ENCODE results near the gene IFI44.

IFI44 gene

DNA sequence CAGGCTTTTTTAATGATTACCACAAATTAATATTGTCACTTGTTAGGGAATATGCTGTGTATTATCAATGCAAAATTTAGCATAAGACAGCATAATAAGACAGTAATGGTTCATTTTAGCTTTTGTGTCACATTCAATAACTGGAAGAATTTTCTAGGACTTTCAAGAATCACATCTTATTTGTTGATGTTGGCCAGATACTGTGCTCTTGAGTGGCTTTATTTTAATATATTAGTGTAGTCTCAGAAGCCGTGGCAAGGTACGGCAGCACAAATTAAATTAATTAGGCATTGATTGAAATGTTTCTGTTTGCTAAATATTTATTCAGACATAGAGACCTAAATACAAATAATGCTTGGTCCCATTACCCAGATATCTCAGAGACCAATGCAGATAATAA lies 19.0 kb upstream of the IFI44 start:
- Mint-ChIP-seq H3K27ac (no peak overlapping the region), H3K27me3 (no peaks in the 10 kb centered on the region), H3K36me3 (ENCODE audit: low read depth) (peaks cover 13% of the 10 kb centered on the region), H3K4me1 (peaks cover 19% of the 10 kb centered on the region), H3K9me3 (peaks cover 7% of the 10 kb centered on the region), H3K4me3 (no peak overlapping the region)
- DNase-seq (no peak), ATAC-seq (no peak)

GRCh38 chr1:78633209-78633608 lies 16.4 kb upstream of the IFI44 start:
- H3K9me3 Mint-ChIP-seq = peaks cover 7% of the 10 kb centered on the region
- no peak overlapping the region for H3K27ac Mint-ChIP-seq
- DNase-seq = no peak
- peaks cover 6% of the 10 kb centered on the region for H3K4me1 Mint-ChIP-seq
- peaks cover 14% of the 10 kb centered on the region for H3K36me3 Mint-ChIP-seq (ENCODE audit: low read depth)
- no peak for ATAC-seq
- no peaks in the 10 kb centered on the region for H3K27me3 Mint-ChIP-seq
- H3K4me3 Mint-ChIP-seq = no peak overlapping the region

DNA sequence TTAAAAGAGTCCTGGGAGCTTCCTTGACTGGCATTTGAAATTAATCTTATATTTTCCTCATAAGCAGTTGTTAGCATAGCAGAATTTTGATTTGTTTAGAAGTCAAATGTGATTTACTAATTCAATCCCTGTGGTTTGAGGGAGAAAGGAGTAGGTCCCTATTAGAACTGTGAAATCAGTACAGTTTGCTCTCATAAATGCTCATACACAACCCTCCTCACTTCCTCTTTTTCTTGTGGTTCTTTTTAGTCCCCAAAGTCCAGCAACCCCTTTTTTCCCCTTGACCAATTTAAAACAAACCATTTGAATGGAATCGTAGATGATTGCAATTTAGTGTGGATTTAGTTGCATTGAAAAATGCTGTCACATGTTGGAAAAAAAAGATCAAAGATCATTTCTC lies 9.2 kb upstream of the IFI44 start:
- H3K4me1 Mint-ChIP-seq = peaks cover 23% of the 10 kb centered on the region
- DNase-seq (no peak), ATAC-seq (no peak)
- no peak overlapping the region for H3K4me3 Mint-ChIP-seq
- H3K27me3 Mint-ChIP-seq = no peaks in the 10 kb centered on the region
- peaks cover 41% of the 10 kb centered on the region for H3K36me3 Mint-ChIP-seq (ENCODE audit: low read depth)
- H3K9me3 Mint-ChIP-seq = peaks cover 15% of the 10 kb centered on the region
- H3K27ac Mint-ChIP-seq = no peak overlapping the region

DNA sequence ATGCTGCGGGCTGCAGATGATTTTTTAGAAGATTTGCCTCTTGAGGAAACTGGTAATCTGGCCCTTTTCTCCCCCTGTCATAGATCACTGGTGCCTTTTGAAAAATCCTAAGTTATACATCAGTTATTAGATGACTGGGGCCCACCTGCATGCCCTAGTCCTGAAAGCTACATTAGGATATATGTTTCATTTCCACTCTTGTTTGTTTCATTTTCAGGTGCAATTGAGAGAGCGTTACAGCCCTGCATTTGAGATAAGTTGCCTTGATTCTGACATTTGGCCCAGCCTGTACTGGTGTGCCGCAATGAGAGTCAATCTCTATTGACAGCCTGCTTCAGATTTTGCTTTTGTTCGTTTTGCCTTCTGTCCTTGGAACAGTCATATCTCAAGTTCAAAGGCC lies 8.1 kb upstream of the IFI44 start:
- ATAC-seq = no peak
- no peak for DNase-seq
- Mint-ChIP-seq H3K36me3 (ENCODE audit: low read depth) (peaks cover 44% of the 10 kb centered on the region), H3K4me3 (no peak overlapping the region), H3K27ac (no peak overlapping the region), H3K27me3 (no peaks in the 10 kb centered on the region), H3K4me1 (peaks cover 33% of the 10 kb centered on the region), H3K9me3 (peaks cover 18% of the 10 kb centered on the region)

DNA sequence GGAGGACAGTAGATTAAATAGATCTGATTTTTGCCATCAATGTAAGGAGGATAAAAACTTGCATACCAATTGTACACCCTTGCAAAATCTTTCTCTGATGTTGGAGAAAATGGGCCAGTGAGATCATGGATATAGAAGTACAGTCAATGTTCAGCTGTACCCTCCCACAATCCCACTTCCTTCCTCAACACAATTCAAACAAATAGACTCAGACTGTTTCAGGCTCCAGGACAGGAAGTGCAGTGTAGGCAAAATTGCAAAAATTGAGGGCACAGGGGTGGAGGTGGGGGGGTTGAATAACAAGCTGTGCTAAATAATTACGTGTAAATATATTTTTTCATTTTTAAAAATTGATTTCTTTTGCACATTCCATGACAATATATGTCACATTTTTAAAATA lies 3.9 kb upstream of the IFI44 start:
- H3K27ac Mint-ChIP-seq = no peak overlapping the region
- H3K4me3 Mint-ChIP-seq = no peak overlapping the region
- H3K36me3 Mint-ChIP-seq (ENCODE audit: low read depth) = peaks cover 44% of the 10 kb centered on the region
- no peak for ATAC-seq
- no peak for DNase-seq
- peaks cover 41% of the 10 kb centered on the region for H3K4me1 Mint-ChIP-seq
- H3K27me3 Mint-ChIP-seq = no peaks in the 10 kb centered on the region
- peaks cover 25% of the 10 kb centered on the region for H3K9me3 Mint-ChIP-seq

DNA sequence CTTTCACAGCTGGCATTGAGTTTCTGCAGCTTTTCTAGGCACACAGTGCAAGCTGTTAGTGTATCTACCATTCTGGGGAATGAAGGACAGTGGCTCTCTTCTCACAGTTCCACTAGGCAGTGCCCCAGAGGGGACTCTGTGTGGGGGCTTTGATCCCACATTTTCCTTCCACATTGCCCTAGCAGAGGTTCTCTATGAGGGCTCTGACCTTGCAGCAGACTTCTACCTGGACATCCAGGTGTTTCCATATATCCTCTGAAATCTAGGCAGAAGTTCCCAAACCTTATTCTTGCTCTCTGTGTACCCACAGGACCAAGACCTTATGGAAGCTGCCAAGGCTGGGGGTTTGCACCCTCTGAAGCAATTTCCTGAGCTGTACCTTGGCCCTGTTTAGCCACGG lies 2.4 kb upstream of the IFI44 start:
- DNase-seq (no peak), ATAC-seq (no peak)
- Mint-ChIP-seq H3K4me1 (peaks cover 48% of the 10 kb centered on the region), H3K27ac (no peak overlapping the region), H3K4me3 (no peak overlapping the region), H3K27me3 (no peaks in the 10 kb centered on the region), H3K36me3 (ENCODE audit: low read depth) (peaks cover 35% of the 10 kb centered on the region), H3K9me3 (peaks cover 25% of the 10 kb centered on the region)

DNA sequence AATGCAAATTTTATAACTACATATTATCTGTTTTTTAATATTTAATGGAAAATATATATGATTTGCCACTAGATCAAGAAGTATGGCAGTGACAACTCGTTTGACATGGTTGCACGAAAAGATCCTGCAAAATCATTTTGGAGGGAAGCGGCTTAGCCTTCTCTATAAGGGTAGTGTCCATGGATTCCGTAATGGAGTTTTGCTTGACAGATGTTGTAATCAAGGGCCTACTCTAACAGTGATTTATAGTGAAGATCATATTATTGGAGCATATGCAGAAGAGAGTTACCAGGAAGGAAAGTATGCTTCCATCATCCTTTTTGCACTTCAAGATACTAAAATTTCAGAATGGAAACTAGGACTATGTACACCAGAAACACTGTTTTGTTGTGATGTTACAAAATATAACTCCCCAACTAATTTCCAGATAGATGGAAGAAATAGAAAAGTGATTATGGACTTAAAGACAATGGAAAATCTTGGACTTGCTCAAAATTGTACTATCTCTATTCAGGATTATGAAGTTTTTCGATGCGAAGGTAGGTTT lies 556 bp downstream of the IFI44 start:
- peaks cover 11% of the 10 kb centered on the region for H3K9me3 Mint-ChIP-seq
- peak overlapping the region; percentile 82 for H3K27ac Mint-ChIP-seq
- H3K27me3 Mint-ChIP-seq = no peaks in the 10 kb centered on the region
- peaks cover 49% of the 10 kb centered on the region for H3K4me1 Mint-ChIP-seq
- peak overlapping the region; percentile 82 for H3K4me3 Mint-ChIP-seq
- DNase-seq (no peak), ATAC-seq (no peak)
- H3K36me3 Mint-ChIP-seq (ENCODE audit: low read depth) = peaks cover 25% of the 10 kb centered on the region

GRCh38 chr1:78651241-78651640 lies 1.6 kb downstream of the IFI44 start:
- DNase-seq = no peak
- ATAC-seq = peak; percentile 61
- H3K27ac Mint-ChIP-seq = peak overlapping the region; percentile 82
- peaks cover 31% of the 10 kb centered on the region for H3K36me3 Mint-ChIP-seq (ENCODE audit: low read depth)
- H3K27me3 Mint-ChIP-seq = no peaks in the 10 kb centered on the region
- peak overlapping the region; percentile 82 for H3K4me3 Mint-ChIP-seq
- peaks cover 49% of the 10 kb centered on the region for H3K4me1 Mint-ChIP-seq
- H3K9me3 Mint-ChIP-seq = peaks cover 7% of the 10 kb centered on the region

- ATAC-seq = no peak
- H3K4me1 Mint-ChIP-seq = peaks cover 42% of the 10 kb centered on the region
- H3K27ac Mint-ChIP-seq = peak overlapping the region; percentile 82
- peaks cover 7% of the 10 kb centered on the region for H3K9me3 Mint-ChIP-seq
- peaks cover 31% of the 10 kb centered on the region for H3K36me3 Mint-ChIP-seq (ENCODE audit: low read depth)
- H3K27me3 Mint-ChIP-seq = no peaks in the 10 kb centered on the region
- peak overlapping the region; percentile 82 for H3K4me3 Mint-ChIP-seq
- DNase-seq = no peak
These were observed 2.5 kb downstream of the IFI44 start for GRCh38 chr1:78652019-78652560.

- H3K27ac Mint-ChIP-seq = no peak overlapping the region
- H3K9me3 Mint-ChIP-seq = no peaks in the 10 kb centered on the region
- ATAC-seq = no peak
These were observed 9.3 kb downstream of the IFI44 start for GRCh38 chr1:78658901-78659300.

GRCh38 chr1:78663923-78664322 lies 14.3 kb downstream of the IFI44 start:
- Mint-ChIP-seq H3K4me3 (no peak overlapping the region), H3K4me1 (peaks cover 3% of the 10 kb centered on the region), H3K27me3 (no peaks in the 10 kb centered on the region), H3K36me3 (ENCODE audit: low read depth) (peaks cover 34% of the 10 kb centered on the region), H3K9me3 (no peaks in the 10 kb centered on the region), H3K27ac (no peak overlapping the region)
- DNase-seq = no peak
- ATAC-seq = no peak

More at GRCh38 chr1:78658901-78659300, 9.3 kb downstream of the IFI44 start:
- Mint-ChIP-seq H3K36me3 (ENCODE audit: low read depth) (peaks cover 51% of the 10 kb centered on the region), H3K4me3 (no peak overlapping the region), H3K4me1 (peaks cover 14% of the 10 kb centered on the region), H3K27me3 (no peaks in the 10 kb centered on the region)
- DNase-seq = no peak

- Mint-ChIP-seq H3K9me3 (no peaks in the 10 kb centered on the region), H3K27me3 (no peaks in the 10 kb centered on the region), H3K4me3 (no peak overlapping the region), H3K4me1 (peaks cover 3% of the 10 kb centered on the region), H3K27ac (no peak overlapping the region), H3K36me3 (ENCODE audit: low read depth) (peaks cover 27% of the 10 kb centered on the region)
- DNase-seq (no peak), ATAC-seq (peak; percentile 88)
These were observed 15.1 kb downstream of the IFI44 start for GRCh38 chr1:78664763-78665162.

GRCh38 chr1:78665809-78666208 lies 16.2 kb downstream of the IFI44 start:
- H3K27me3 Mint-ChIP-seq = no peaks in the 10 kb centered on the region
- no peak for ATAC-seq
- no peak for DNase-seq
- H3K27ac Mint-ChIP-seq = no peak overlapping the region
- peaks cover 19% of the 10 kb centered on the region for H3K36me3 Mint-ChIP-seq (ENCODE audit: low read depth)
- no peaks in the 10 kb centered on the region for H3K9me3 Mint-ChIP-seq
- H3K4me1 Mint-ChIP-seq = peaks cover 3% of the 10 kb centered on the region
- H3K4me3 Mint-ChIP-seq = no peak overlapping the region

GRCh38 chr1:78667939-78668338 lies 18.3 kb downstream of the IFI44 start:
- H3K36me3 Mint-ChIP-seq (ENCODE audit: low read depth) = peaks cover 10% of the 10 kb centered on the region
- H3K4me3 Mint-ChIP-seq = no peak overlapping the region
- no peak overlapping the region for H3K27ac Mint-ChIP-seq
- no peak for ATAC-seq
- no peaks in the 10 kb centered on the region for H3K9me3 Mint-ChIP-seq
- H3K27me3 Mint-ChIP-seq = no peaks in the 10 kb centered on the region
- H3K4me1 Mint-ChIP-seq = peaks cover 3% of the 10 kb centered on the region
- no peak for DNase-seq

GRCh38 chr1:78668427-78668826 lies 18.8 kb downstream of the IFI44 start:
- Mint-ChIP-seq H3K36me3 (ENCODE audit: low read depth) (peaks cover 5% of the 10 kb centered on the region), H3K27ac (no peak overlapping the region), H3K9me3 (no peaks in the 10 kb centered on the region), H3K27me3 (no peaks in the 10 kb centered on the region), H3K4me1 (peaks cover 3% of the 10 kb centered on the region), H3K4me3 (no peak overlapping the region)
- DNase-seq (no peak), ATAC-seq (no peak)

- Mint-ChIP-seq H3K4me3 (no peak overlapping the region), H3K27ac (no peak overlapping the region), H3K36me3 (ENCODE audit: low read depth) (no peaks in the 10 kb centered on the region), H3K27me3 (no peaks in the 10 kb centered on the region), H3K4me1 (no peaks in the 10 kb centered on the region), H3K9me3 (no peaks in the 10 kb centered on the region)
- ATAC-seq = no peak
- no peak for DNase-seq
These were observed 22.8 kb downstream of the IFI44 start for GRCh38 chr1:78672428-78672827.
